Stimulated activated CD4-positive, alpha-beta T cell treated with anti-CD3 and anti-CD28 coated beads, TNF-alpha, amount 100 ng/mL, for 1 hour (primary cell): ENCODE measurements around the gene KATNB1.

ENCODE experiments used
- DNase-seq, 3 donors: peaks; one replicate each; pipeline ENCODE4 v3.0.0-alpha.2; 2020; ENCODE audit warnings: low read depth in 3 of 3, low spot score in 1 of 3

KATNB1 gene

GRCh38 chr16:57735755-57736418 is at the start of gene KATNB1:
TSS of gene KATNB1 (plus strand) at chr16:57735770. CDS start at chr16:57737244, 1,474 bp downstream.
- DNase-seq, result no peak

DNA sequence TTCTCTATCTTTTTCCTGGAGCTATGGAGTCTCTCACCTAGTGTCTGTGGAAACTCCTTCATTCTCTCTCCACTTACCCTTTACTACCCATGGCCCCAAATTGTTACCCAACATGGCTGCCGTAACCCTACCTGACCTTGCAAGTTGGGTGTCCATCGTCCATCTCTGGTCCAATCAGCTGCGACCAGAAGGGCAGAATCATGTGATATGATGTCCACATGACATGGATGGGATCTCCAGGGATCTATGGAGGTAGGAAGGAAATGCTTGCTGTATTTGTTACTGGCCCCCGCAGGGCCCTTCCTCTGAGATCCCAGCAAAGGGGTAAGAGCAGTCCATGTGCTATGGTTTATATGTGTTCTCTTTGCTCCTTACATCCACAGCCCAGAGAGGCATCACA is 49.0 kb upstream of the KATNB1 start:
- no peak for DNase-seq

- DNase-seq, result no peak
Observed at GRCh38 chr16:57687363-57687929, 48.1 kb upstream of the KATNB1 start.

GRCh38 chr16:57688487-57688986 is 47.0 kb upstream of the KATNB1 start:
- no peak for DNase-seq

DNA sequence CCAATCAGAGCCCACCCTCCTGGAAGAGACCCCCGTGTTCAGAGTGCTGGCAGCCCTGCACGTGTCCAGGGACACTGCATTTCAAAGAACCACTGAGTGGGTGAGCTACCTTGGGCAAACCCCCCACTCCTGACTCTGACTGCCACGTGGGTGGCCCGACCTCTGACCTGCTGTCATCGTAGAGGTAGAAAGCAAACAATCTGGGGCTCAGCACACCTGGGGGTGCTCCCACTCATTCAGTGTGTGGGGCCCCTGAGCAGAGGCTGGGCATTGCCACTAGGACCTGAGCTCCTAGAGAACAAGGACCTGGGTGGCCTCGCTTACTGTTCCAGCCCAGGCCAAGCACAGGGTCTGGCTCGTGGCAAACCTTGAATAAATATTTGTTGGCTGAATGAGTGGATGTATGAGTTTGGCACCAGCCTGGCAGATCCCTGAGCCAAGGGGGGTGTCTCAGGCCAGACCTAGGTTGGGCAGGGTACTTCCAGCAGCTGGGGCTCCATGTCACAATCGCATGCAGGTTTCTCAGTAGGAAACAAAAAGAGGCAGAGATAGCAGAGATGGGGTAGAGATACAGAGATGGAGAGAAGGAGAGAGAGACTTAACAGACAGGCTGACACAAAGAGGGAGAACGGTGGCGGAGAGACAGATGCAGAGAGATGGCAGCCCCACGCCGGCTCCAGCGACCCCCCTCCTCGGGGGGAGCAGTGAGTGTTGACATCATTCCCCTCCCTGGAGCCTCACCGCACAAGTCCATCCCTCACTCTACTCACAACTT is 46.4 kb upstream of the KATNB1 start:
- no peak for DNase-seq

GRCh38 chr16:57689762-57690558 is 45.6 kb upstream of the KATNB1 start:
- DNase-seq, result no peak

- no peak for DNase-seq
Observed at GRCh38 chr16:57690782-57691471, 44.6 kb upstream of the KATNB1 start.

GRCh38 chr16:57692636-57693035 is 42.9 kb upstream of the KATNB1 start:
- DNase-seq, result no peak

DNA sequence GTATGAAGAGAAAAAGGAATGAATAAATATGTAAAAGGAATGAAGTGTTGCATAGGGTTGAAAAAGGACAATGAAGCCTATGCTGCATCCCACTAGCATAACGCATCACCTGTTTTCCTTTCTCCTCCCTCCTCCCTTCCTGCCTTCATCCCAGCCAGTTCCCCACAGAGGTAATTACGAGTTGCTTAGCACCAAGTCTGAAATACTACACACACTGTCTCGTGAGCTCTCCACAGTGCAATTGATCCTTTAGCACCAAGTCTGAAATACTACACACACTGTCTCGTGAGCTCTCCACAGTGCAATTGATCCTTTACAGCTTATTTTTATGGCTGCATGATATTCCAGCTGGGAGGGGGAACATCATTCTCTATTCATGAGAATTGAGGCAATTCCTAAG is 42.0 kb upstream of the KATNB1 start:
- no peak for DNase-seq

DNA sequence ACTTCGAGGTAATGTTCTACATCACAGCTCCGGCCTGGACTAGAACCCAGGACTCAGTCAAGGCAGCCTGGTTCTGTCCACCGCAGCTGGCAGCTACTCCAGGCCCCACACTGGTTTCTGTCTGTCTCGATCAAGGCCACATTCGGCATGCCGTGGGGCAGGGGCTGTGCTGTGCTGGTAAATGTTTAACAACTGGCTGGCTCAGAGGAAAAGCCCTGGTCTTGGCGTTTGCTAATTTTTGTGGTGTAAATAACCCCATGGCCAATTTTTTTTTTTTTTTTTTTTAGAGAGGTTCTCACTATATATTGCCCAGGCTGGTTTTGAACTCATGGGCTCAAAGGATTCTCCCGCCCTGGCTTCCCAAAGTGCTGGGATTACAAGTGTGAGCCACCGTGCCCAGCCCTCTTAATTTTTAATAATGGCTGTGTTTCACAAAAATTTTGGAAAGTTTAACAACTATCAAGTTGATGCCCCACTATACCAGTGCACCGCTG is 41.3 kb upstream of the KATNB1 start:
- no peak for DNase-seq

- DNase-seq, result no peak
Observed at GRCh38 chr16:57694725-57695679, 40.6 kb upstream of the KATNB1 start, which contains the start of gene DRC7. TSS of gene DRC7 (plus strand) at chr16:57694806. CDS start at chr16:57697950, 3,144 bp downstream.

- DNase-seq, result no peak
Observed at GRCh38 chr16:57695680-57696069, 39.9 kb upstream of the KATNB1 start.

DNA sequence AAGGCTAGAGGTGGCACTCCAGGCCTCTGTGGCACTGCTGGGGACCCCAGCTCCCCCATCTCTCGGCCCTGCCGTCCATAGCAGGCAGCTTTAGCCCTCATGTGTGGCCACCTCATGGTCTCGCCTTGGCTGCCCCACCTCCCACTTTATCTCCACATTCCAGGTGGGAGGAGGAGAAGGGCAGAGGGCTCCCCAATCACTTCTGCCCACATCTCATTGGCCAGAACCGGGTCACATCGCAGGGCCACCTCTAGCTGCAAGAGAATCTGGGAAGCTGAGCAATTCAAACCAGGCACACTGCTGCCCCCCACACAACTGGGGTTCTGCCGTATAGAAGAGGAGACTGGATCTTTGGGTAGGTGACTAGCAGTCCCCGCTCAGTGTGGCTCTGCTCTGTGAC is 39.3 kb upstream of the KATNB1 start:
- DNase-seq, result no peak

- DNase-seq, result no peak
Observed at GRCh38 chr16:57697896-57698537, 37.6 kb upstream of the KATNB1 start.

DNA sequence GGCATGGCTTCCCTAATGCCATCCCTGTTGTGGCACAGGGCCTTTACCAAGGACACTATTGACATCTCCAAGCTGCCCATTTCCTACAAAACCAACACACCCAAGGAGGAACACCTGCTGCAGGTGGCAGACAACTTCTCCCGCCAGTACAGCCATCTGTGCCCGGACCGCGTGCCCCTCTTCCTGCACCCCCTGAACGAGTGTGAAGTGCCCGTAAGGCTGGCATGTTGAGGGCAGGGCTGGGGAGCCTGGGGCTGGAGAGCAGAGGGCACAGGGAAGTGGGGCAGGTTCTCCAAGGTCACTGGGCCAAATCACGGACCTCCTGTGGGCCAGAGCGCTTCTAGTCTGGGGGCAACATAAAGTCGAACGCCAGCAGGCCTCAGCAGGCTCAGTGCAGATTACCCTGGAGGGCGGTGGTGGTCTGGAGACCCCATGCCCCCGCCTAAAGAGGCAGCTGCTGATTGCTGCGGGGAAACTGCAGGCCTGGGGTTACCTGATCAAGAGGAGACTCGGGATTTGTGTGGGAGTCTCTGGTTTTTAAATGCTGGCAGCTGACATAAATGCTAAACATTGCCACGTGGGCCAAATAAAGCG is 36.7 kb upstream of the KATNB1 start:
- DNase-seq, result no peak

DNA sequence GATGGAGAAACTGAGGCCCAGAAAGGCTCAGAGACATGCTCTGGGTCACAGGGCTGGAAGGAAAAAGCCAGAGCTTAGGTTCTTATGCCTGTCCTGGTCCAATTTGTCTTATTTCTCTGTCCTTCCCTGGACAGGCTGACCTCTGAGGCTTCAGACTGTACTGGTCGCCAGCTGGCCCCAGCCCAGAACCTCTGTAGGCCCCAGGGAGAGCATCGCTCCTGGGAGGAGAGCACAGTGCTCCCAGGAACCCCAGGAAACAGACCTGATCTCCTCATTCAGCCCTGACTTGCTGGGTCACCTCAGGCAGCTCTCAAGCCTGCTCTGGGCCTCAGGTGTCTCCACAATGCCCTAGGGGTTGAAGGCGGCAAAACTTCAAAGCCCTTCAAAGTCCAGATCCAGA is 36.1 kb upstream of the KATNB1 start:
- no peak for DNase-seq

DNA sequence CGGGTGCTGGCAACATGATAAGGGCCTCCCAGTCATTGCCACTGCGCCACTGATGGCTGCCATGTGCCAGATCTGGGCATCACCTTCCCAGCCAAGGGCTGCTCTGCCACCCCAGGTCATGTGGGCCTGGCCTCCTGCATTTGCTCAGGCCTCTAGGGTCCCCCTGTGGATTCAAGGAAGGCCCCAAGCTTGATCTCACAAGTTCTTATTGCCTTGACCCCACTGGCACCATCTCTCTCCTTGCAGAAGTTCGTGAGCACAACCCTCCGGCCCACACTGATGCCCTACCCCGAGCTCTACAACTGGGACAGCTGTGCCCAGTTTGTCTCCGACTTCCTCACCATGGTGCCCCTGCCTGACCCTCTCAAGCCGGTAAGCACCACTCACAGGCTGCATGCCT is 35.7 kb upstream of the KATNB1 start:
- no peak for DNase-seq

GRCh38 chr16:57700781-57701551 is 34.6 kb upstream of the KATNB1 start:
- no peak for DNase-seq
